B cell (primary cell): ENCODE results near the gene TCF25. TPM values are rescaled to one million over a fixed set of nuclear protein-coding genes. Genes with fewer than 3 reads are reported as not detected.

Experiments used
- ATAC-seq: fragments of 200-7000 bp; cut with Tn5 transposase; one replicate; pipeline ENCODE4 v1.10.0; 2021; ENCODE audit warnings: low read depth, mild to moderate bottlenecking, moderate number of reproducible peaks, moderate library complexity
- CTCF ChIA-PET: fragments of 350-600 bp; sonication (Branson Sonifier 250); formaldehyde crosslinking; loops from one replicate; lab custom pipeline; 2021; ENCODE audit warnings: antibody characterized with exemption, inconsistent platforms; lab: Charles Lee
- POLR2A ChIA-PET: fragments of 350-600 bp; sonication (Branson Sonifier 250); formaldehyde crosslinking; loops from one replicate; lab custom pipeline; 2021; ENCODE audit warnings: antibody characterized with exemption; lab: Charles Lee
- DNase-seq: peaks from one replicate; pipeline ENCODE4 v3.0.0; 2013
- H2AFZ ChIP-seq: 2 replicates; pipeline ENCODE4 v1.6.1; 2012; ENCODE audit warnings: mild to moderate bottlenecking, low read depth, low read length; ENCODE audit not compliant: insufficient read depth, poor library complexity, severe bottlenecking
- H3K27ac ChIP-seq, 2 donors: 1 replicate in 1 of 2; 2 replicates in 1 of 2; pipeline ENCODE4 v1.5.1; 2012 to 2013; ENCODE audit warnings: low read length in 2 of 2, mild to moderate bottlenecking in 2 of 2, moderate library complexity in 1 of 2
- H3K27me3 ChIP-seq, 4 experiments: fragments of 200-600 bp in 1 of 4; sonication (generic) in 1 of 4; replicated peaks in 1 of 4; 1 replicate in 2 of 4; 2 replicates in 2 of 4; pipeline versions ENCODE4 v1.6.1 to v1.7.0; 2013 to 2016; ENCODE audit warnings: low read length in 3 of 4, mild to moderate bottlenecking in 2 of 4, mixed read lengths in 1 of 4, moderate library complexity in 1 of 4; ENCODE audit not compliant: insufficient read depth in 4 of 4, control insufficient read depth in 3 of 4; ENCODE audit errors: control extremely low read depth in 1 of 4
- H3K36me3 ChIP-seq, 2 experiments: replicated peaks in 1 of 2; 1 replicate in 1 of 2; 2 replicates in 1 of 2; pipeline versions ENCODE4 v1.6.1 to v1.7.1; 2013; ENCODE audit warnings: low read length in 1 of 2; ENCODE audit not compliant: insufficient read depth in 2 of 2, control insufficient read depth in 1 of 2; ENCODE audit errors: control extremely low read depth in 1 of 2, extremely low read depth in 1 of 2
- H3K4me1 ChIP-seq, 2 donors: fragments of 200-600 bp in 1 of 2; sonication (generic) in 1 of 2; 1 replicate in 1 of 2; 2 replicates in 1 of 2; pipeline versions ENCODE4 v1.5.1 to v1.6.1; 2013 to 2017; ENCODE audit warnings: low read length in 2 of 2; ENCODE audit not compliant: control insufficient read depth in 2 of 2, insufficient read depth in 2 of 2
- H3K4me2 ChIP-seq: replicated peaks from 2 replicates; pipeline ENCODE3; 2012; ENCODE audit warnings: mild to moderate bottlenecking, low read depth, low read length; ENCODE audit not compliant: poor library complexity, severe bottlenecking
- H3K4me3 ChIP-seq, 5 experiments: fragments of 200-600 bp in 1 of 5; sonication (generic) in 1 of 5; 1 replicate in 3 of 5; 2 replicates in 2 of 5; pipeline versions ENCODE4 v1.5.1 to v1.7.0; 2011 to 2016; ENCODE audit warnings: low read length in 4 of 5, mild to moderate bottlenecking in 4 of 5, low read depth in 2 of 5, control low read depth in 1 of 5, moderate library complexity in 1 of 5; ENCODE audit not compliant: insufficient read depth in 1 of 5; ENCODE audit errors: control extremely low read depth in 1 of 5, extremely low read depth in 1 of 5
- H3K79me2 ChIP-seq: fragments of 200-600 bp; sonication (generic); one replicate; pipeline ENCODE4 v1.6.0; 2016; ENCODE audit warnings: low read length; ENCODE audit not compliant: control insufficient read depth, insufficient read depth
- H3K9ac ChIP-seq: fragments of 200-600 bp; sonication (generic); 2 replicates; pipeline ENCODE4 v1.6.1; 2017; ENCODE audit warnings: mild to moderate bottlenecking, low read length, moderate library complexity
- H3K9me3 ChIP-seq, 3 donors: one replicate each; pipeline versions ENCODE4 v1.6.1 to v1.7.1; 2013; ENCODE audit warnings: low read length in 2 of 3; ENCODE audit not compliant: control insufficient read depth in 2 of 3, insufficient read depth in 1 of 3; ENCODE audit errors: control extremely low read depth in 1 of 3
- H4K20me1 ChIP-seq: 2 replicates; pipeline ENCODE4 v1.6.0; 2012; ENCODE audit warnings: mild to moderate bottlenecking, low read length; ENCODE audit not compliant: insufficient read depth, control insufficient read depth, poor library complexity, severe bottlenecking
- H3K27ac Mint-ChIP-seq: one replicate; pipeline ENCODE4 v1.8.0; 2021; ENCODE audit warnings: mixed read lengths
- H3K27me3 Mint-ChIP-seq: one replicate; pipeline ENCODE4 v1.8.0; 2021; ENCODE audit warnings: mixed read lengths
- H3K4me1 Mint-ChIP-seq: one replicate; pipeline ENCODE4 v1.8.0; 2021; ENCODE audit warnings: mixed read lengths
- H3K4me3 Mint-ChIP-seq: one replicate; pipeline ENCODE4 v1.8.0; 2021; ENCODE audit warnings: mixed read lengths
- H3K9me3 Mint-ChIP-seq: one replicate; pipeline ENCODE4 v1.8.0; 2022; ENCODE audit warnings: mixed read lengths; ENCODE audit not compliant: insufficient read depth
- CTCF ChIP-seq: fragments of 200-600 bp; IDR thresholded peaks from one replicate; pipeline ENCODE4 v1.8.0; 2022; ENCODE audit warnings: antibody characterized with exemption, mild to moderate bottlenecking
- EZH2 ChIP-seq: IDR thresholded peaks from 2 replicates; pipeline ENCODE4 v1.6.1; 2012; ENCODE audit warnings: borderline replicate concordance, low read depth, mild to moderate bottlenecking, moderate library complexity, low read length; ENCODE audit not compliant: insufficient read depth, poor library complexity, severe bottlenecking
- WGBS: methylation state at CpG from one replicate; pipeline ENCODE4 v1.1.5; 2013; ENCODE audit warnings: missing lambda C conversion rate; ENCODE audit not compliant: insufficient coverage; 5-methylcytosine and 5-hydroxymethylcytosine counted together
- intact Hi-C: fragments of 100-400 bp; cut with micrococcal nuclease; formaldehyde crosslinking; loops from one replicate; pipeline ENCODE4 v1.10.0; 2022
- polyA plus RNA-seq: library from polyadenylated mRNA; depleted of rRNA; stranded (reverse); fragments of >200 nt; gene quantifications from 2 replicates; pipeline ENCODE4 v1.2.3, GENCODE V29; 2012
- total RNA-seq, 2 donors: library from RNA; stranded (reverse); fragments of 120-200 nt in 1 of 2; gene quantifications; 1 replicate in 1 of 2; 2 replicates in 1 of 2; pipeline versions ENCODE4 v1.2.3 to v1.2.4, GENCODE V29; 2013 to 2022

TCF25 gene
- total and polyA plus RNA-seq, 2 donors (not counting 1 experiment from before 2014, with no cell fraction given): 200 to 444 TPM

- intact Hi-C loops: no loop called here
- Histone ChIP-seq H2AFZ (no peak overlapping the region), H3K9ac (no peak overlapping the region), H3K27ac (no peak overlapping the region), H3K27me3 (no peaks in the 10 kb centered on the region), H3K4me1 (no peaks in the 10 kb centered on the region), H3K36me3 (peaks cover 2 to 67% of the 10 kb centered on the region in 2 experiments), H4K20me1 (peaks cover 77% of the 10 kb centered on the region), H3K4me3 (no peak overlapping the region), H3K79me2 (peaks cover 11% of the 10 kb centered on the region), H3K9me3 (no peaks in the 10 kb centered on the region), H3K4me2 (no peak overlapping the region)
- no peak overlapping the region for H3K4me3 Mint-ChIP-seq
- no peaks in the 10 kb centered on the region for H3K27me3 Mint-ChIP-seq
- DNase-seq (no peak), ATAC-seq (no peak)
- H3K4me1 Mint-ChIP-seq: no peaks in the 10 kb centered on the region
- WGBS: 96% methylated on average over 17 of the region's 17 CpGs
- TF ChIP-seq CTCF: no peak
- POLR2A ChIA-PET: no interaction called here
- CTCF ChIA-PET: interaction anchor here (1.4 kb wide), 1 partner anchor 10 kb away, joined by 3 read pairs; no protein-coding TSS in a partner anchor
- H3K9me3 Mint-ChIP-seq: no peaks in the 10 kb centered on the region
- no peak overlapping the region for H3K27ac Mint-ChIP-seq
Observed at GRCh38 chr16:89900885-89901284, 27.5 kb downstream of the TCF25 start.

- Histone ChIP-seq H3K79me2 (peaks cover 3% of the 10 kb centered on the region), H3K36me3 (peaks cover 2 to 61% of the 10 kb centered on the region in 2 experiments), H4K20me1 (peaks cover 78% of the 10 kb centered on the region), H2AFZ (no peak overlapping the region), H3K4me3 (no peak overlapping the region), H3K27ac (no peak overlapping the region), H3K4me2 (no peak overlapping the region), H3K4me1 (no peaks in the 10 kb centered on the region), H3K9ac (no peak overlapping the region), H3K27me3 (no peaks in the 10 kb centered on the region), H3K9me3 (no peaks in the 10 kb centered on the region)
- ATAC-seq: no peak
- WGBS: 97% methylated on average over 11 of the region's 11 CpGs
- intact Hi-C loops: no loop called here
- H3K27me3 Mint-ChIP-seq: no peaks in the 10 kb centered on the region
- TF ChIP-seq EZH2: no peak
- TF ChIP-seq CTCF: no peak
- H3K4me1 Mint-ChIP-seq: no peaks in the 10 kb centered on the region
- H3K4me3 Mint-ChIP-seq: no peak overlapping the region
- POLR2A ChIA-PET: no interaction called here
- DNase-seq: no peak
- no peak overlapping the region for H3K27ac Mint-ChIP-seq
- CTCF ChIA-PET: no interaction called here
- H3K9me3 Mint-ChIP-seq: no peaks in the 10 kb centered on the region
Observed at GRCh38 chr16:89902980-89903379, 29.6 kb downstream of the TCF25 start.
